ENCODE results near the gene ANKS1A. TPM values are rescaled to one million over a fixed set of nuclear protein-coding genes. Genes with fewer than 3 reads are reported as not detected.

ANKS1A gene
- total and polyA plus RNA-seq, 7 donors, result 3.9 to 12.4 (median 6.1) TPM

- 42 to 60% (median 53%) methylated on average over 15 of the region's 15 CpGs for WGBS, 3 donors
- DNase-seq (no peak), ATAC-seq (peak in 1 of 4 donors; percentile 15)
- no peak for TF ChIP-seq CTCF (IDR thresholded peaks at IDR 0.05)
- no peaks in the 10 kb centered on the region for H3K36me3 ChIP-seq (ENCODE audit: insufficient read depth in 1 of 2, low read depth in 1 of 2)
- H3K9me3 ChIP-seq, result no peaks in the 10 kb centered on the region
- intact Hi-C loops (cut with DNase I), result loop anchor here (1.0 to 5.0 kb wide), 2 partner anchors 67 to 154 kb away; no protein-coding TSS in a partner anchor
- H3K4me3 ChIP-seq, result peak overlapping the region; percentile 60
- H3K27ac ChIP-seq, result no peak overlapping the region
- H3K4me1 ChIP-seq, result no peaks in the 10 kb centered on the region
- H3K27me3 ChIP-seq (ENCODE audit: insufficient read depth in 3 of 3, low read length in 2 of 3), result peaks cover 0 to 6% (median 0%) of the 10 kb centered on the region in 3 donors
Observed at GRCh38 chr6:35140639-35141006, 251.6 kb downstream of the ANKS1A start.

Other genes starting within 250 kb of the ANKS1A start
- gene ILRUN, start 192.5 kb upstream of the ANKS1A start, total RNA-seq, result 100 to 1,000 TPM; 129 to 191 (median 176) TPM
- gene ILRUN, start 192.5 kb upstream of the ANKS1A start, polyA plus RNA-seq, result 100 to 1,000 TPM in 2 of 3 donors, 10 to 100 TPM in 1; 89.4 to 312 (median 131) TPM
- 10 to 100 TPM; 77.0 to 97.7 (median 86.3) TPM for gene SNRPC, start 131.8 kb upstream of the ANKS1A start, total RNA-seq
- gene SNRPC, start 131.8 kb upstream of the ANKS1A start, polyA plus RNA-seq, result 100 to 1,000 TPM; 123 to 198 (median 181) TPM
- 10 to 100 TPM; 16.5 to 34.7 (median 20.8) TPM for gene BLTP3A, start 97.2 kb upstream of the ANKS1A start, total RNA-seq
- 1 to 10 TPM; 4.2 to 9.6 (median 4.5) TPM for gene BLTP3A, start 97.2 kb upstream of the ANKS1A start, polyA plus RNA-seq
- 10 to 100 TPM; 17.4 to 25.8 (median 23.1) TPM for gene TAF11, start 1.2 kb upstream of the ANKS1A start, total RNA-seq
- 10 to 100 TPM; 31.8 to 71.8 (median 60.9) TPM for gene TAF11, start 1.2 kb upstream of the ANKS1A start, polyA plus RNA-seq